ENCODE data around the gene LONP1.

LONP1 gene

GRCh38 chr19:5718037-5718578 lies 1.8 kb downstream of the LONP1 start:
- Histone ChIP-seq H3K23ac (ENCODE audit: low read depth, low read length, poor library complexity) (no peak overlapping the region), H3K4me2 (ENCODE audit: insufficient read depth, low read length, poor library complexity, severe bottlenecking) (no peak overlapping the region), H3K4me1 (ENCODE audit: control insufficient read depth in 2 of 2, insufficient read depth in 1 of 2, low read depth in 1 of 2, low read length in 2 of 2) (peaks cover 5 to 9% of the 10 kb centered on the region in 2 donors), H3K36me3 (replicated peaks in 1 of 2; ENCODE audit: control insufficient read depth in 2 of 2, insufficient read depth in 2 of 2, low read length in 2 of 2) (peaks cover 15 to 38% of the 10 kb centered on the region in 2 donors), H3K27ac (replicated peaks; ENCODE audit: low read length) (no peak overlapping the region), H3K18ac (ENCODE audit: low read length) (no peak overlapping the region), H3K4me3 (ENCODE audit: low read length in 2 of 2) (peak overlapping the region in 1 of 2 donors; percentile 75), H3K4ac (ENCODE audit: low read length) (no peak overlapping the region), H3K9ac (ENCODE audit: low read depth, low read length, poor library complexity) (no peak overlapping the region), H4K91ac (ENCODE audit: low read depth, low read length, poor library complexity) (no peak overlapping the region), H3K27me3 (ENCODE audit: control insufficient read depth in 3 of 3, insufficient read depth in 3 of 3, low read depth in 1 of 3, low read length in 3 of 3) (no peaks in the 10 kb centered on the region), H4K8ac (ENCODE audit: low read depth, low read length) (no peak overlapping the region), H2BK12ac (ENCODE audit: low read length) (no peak overlapping the region), H2BK120ac (ENCODE audit: low read depth, low read length) (no peak overlapping the region), H2AK5ac (ENCODE audit: low read depth, low read length) (no peak overlapping the region), H3K9me3 (replicated peaks in 1 of 2; ENCODE audit: control insufficient read depth in 2 of 2, insufficient read depth in 1 of 2, low read depth in 1 of 2, low read length in 2 of 2) (no peaks in the 10 kb centered on the region), H2AFZ (ENCODE audit: low read length) (no peak overlapping the region), H2BK5ac (ENCODE audit: low read length) (no peak overlapping the region), H3K14ac (ENCODE audit: low read length) (no peak overlapping the region), H3K79me1 (ENCODE audit: low read depth, low read length) (peaks cover 9% of the 10 kb centered on the region), H2BK15ac (ENCODE audit: low read length) (no peak overlapping the region)
- no CpG with 5 or more reads among the region's 14 CpGs for WGBS, 2 donors (ENCODE audit: extremely low coverage in 2 of 2, insufficient read length in 2 of 2, insufficient replicate concordance in 1 of 2)
- DNase-seq (ENCODE audit: low spot score) = no peak

- Histone ChIP-seq H3K79me1 (ENCODE audit: low read depth, low read length) (peaks cover 9% of the 10 kb centered on the region), H2BK120ac (ENCODE audit: low read depth, low read length) (no peak overlapping the region)
- WGBS, 2 donors (ENCODE audit: extremely low coverage in 2 of 2, insufficient read length in 2 of 2, insufficient replicate concordance in 1 of 2) = no CpG with 5 or more reads among the region's 8 CpGs
Observed at GRCh38 chr19:5717215-5717935, 2.6 kb downstream of the LONP1 start.

GRCh38 chr19:5714816-5715215 lies 5.1 kb downstream of the LONP1 start:
- Histone ChIP-seq H2BK120ac (ENCODE audit: low read depth, low read length) (no peak overlapping the region), H3K4me3 (ENCODE audit: low read length in 2 of 2) (no peak overlapping the region), H3K18ac (ENCODE audit: low read length) (no peak overlapping the region), H3K9me3 (replicated peaks in 1 of 2; ENCODE audit: control insufficient read depth in 2 of 2, insufficient read depth in 1 of 2, low read depth in 1 of 2, low read length in 2 of 2) (no peaks in the 10 kb centered on the region), H3K27ac (replicated peaks; ENCODE audit: low read length) (no peak overlapping the region), H3K14ac (ENCODE audit: low read length) (no peak overlapping the region), H3K4me2 (ENCODE audit: insufficient read depth, low read length, poor library complexity, severe bottlenecking) (no peak overlapping the region), H3K23ac (ENCODE audit: low read depth, low read length, poor library complexity) (no peak overlapping the region), H2BK12ac (ENCODE audit: low read length) (no peak overlapping the region), H2AK5ac (ENCODE audit: low read depth, low read length) (no peak overlapping the region), H2BK15ac (ENCODE audit: low read length) (no peak overlapping the region), H3K79me1 (ENCODE audit: low read depth, low read length) (peaks cover 12% of the 10 kb centered on the region), H3K36me3 (replicated peaks in 1 of 2; ENCODE audit: control insufficient read depth in 2 of 2, insufficient read depth in 2 of 2, low read length in 2 of 2) (peaks cover 38 to 69% of the 10 kb centered on the region in 2 donors), H4K91ac (ENCODE audit: low read depth, low read length, poor library complexity) (no peak overlapping the region), H2BK5ac (ENCODE audit: low read length) (no peak overlapping the region), H3K4ac (ENCODE audit: low read length) (no peak overlapping the region), H2AFZ (ENCODE audit: low read length) (no peak overlapping the region), H4K8ac (ENCODE audit: low read depth, low read length) (no peak overlapping the region), H3K27me3 (ENCODE audit: control insufficient read depth in 3 of 3, insufficient read depth in 3 of 3, low read depth in 1 of 3, low read length in 3 of 3) (no peaks in the 10 kb centered on the region), H3K4me1 (ENCODE audit: control insufficient read depth in 2 of 2, insufficient read depth in 1 of 2, low read depth in 1 of 2, low read length in 2 of 2) (peaks cover 5 to 8% of the 10 kb centered on the region in 2 donors), H3K9ac (ENCODE audit: low read depth, low read length, poor library complexity) (no peak overlapping the region)
- no peak for DNase-seq (ENCODE audit: low spot score)
- WGBS, 2 donors (ENCODE audit: extremely low coverage in 2 of 2, insufficient read length in 2 of 2, insufficient replicate concordance in 1 of 2) = no CpG with 5 or more reads among the region's 10 CpGs

More at GRCh38 chr19:5717215-5717935, 2.6 kb downstream of the LONP1 start:
- H3K4ac ChIP-seq (ENCODE audit: low read length) = no peak overlapping the region
- H3K9me3 ChIP-seq (replicated peaks in 1 of 2; ENCODE audit: control insufficient read depth in 2 of 2, insufficient read depth in 1 of 2, low read depth in 1 of 2, low read length in 2 of 2) = no peaks in the 10 kb centered on the region
- H3K36me3 ChIP-seq (replicated peaks in 1 of 2; ENCODE audit: control insufficient read depth in 2 of 2, insufficient read depth in 2 of 2, low read length in 2 of 2) = peaks cover 20 to 45% of the 10 kb centered on the region in 2 donors
- H3K18ac ChIP-seq (ENCODE audit: low read length) = no peak overlapping the region
- H3K23ac ChIP-seq (ENCODE audit: low read depth, low read length, poor library complexity) = no peak overlapping the region
- no peak overlapping the region for H2AFZ ChIP-seq (ENCODE audit: low read length)
- H3K27ac ChIP-seq (replicated peaks; ENCODE audit: low read length) = no peak overlapping the region
- H3K4me1 ChIP-seq (ENCODE audit: control insufficient read depth in 2 of 2, insufficient read depth in 1 of 2, low read depth in 1 of 2, low read length in 2 of 2) = peaks cover 5 to 9% of the 10 kb centered on the region in 2 donors
- H2BK15ac ChIP-seq (ENCODE audit: low read length) = no peak overlapping the region
- no peak overlapping the region for H2AK5ac ChIP-seq (ENCODE audit: low read depth, low read length)
- no peak overlapping the region for H3K9ac ChIP-seq (ENCODE audit: low read depth, low read length, poor library complexity)
- no peak overlapping the region for H2BK12ac ChIP-seq (ENCODE audit: low read length)
- H3K14ac ChIP-seq (ENCODE audit: low read length) = no peak overlapping the region
- DNase-seq (ENCODE audit: low spot score) = no peak
- no peaks in the 10 kb centered on the region for H3K27me3 ChIP-seq (ENCODE audit: control insufficient read depth in 3 of 3, insufficient read depth in 3 of 3, low read depth in 1 of 3, low read length in 3 of 3)
- H4K8ac ChIP-seq (ENCODE audit: low read depth, low read length) = no peak overlapping the region
- peak overlapping the region in 1 of 2 donors; percentile 3 for H3K4me3 ChIP-seq (ENCODE audit: low read length in 2 of 2)
- H3K4me2 ChIP-seq (ENCODE audit: insufficient read depth, low read length, poor library complexity, severe bottlenecking) = no peak overlapping the region
- H2BK5ac ChIP-seq (ENCODE audit: low read length) = no peak overlapping the region
- H4K91ac ChIP-seq (ENCODE audit: low read depth, low read length, poor library complexity) = no peak overlapping the region

DNA sequence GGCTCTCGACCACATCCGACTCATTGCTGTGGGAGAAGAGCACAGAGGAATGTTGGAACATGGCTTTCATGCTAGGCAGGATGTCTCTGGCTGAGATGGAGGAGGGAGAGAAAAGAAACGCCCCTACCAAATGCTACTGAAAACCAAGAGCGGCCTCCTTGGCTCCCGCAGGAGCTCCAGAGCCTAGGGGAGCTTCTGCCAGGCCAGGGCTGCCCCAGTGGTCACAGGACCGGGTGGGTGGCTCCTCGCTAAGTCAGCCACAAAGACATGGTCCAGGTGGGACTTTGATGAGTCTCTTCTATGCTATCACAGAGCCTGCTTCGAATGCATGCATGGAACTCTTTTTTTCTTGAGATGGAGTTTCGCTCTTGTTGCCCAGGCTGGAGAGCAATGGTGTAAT lies 6.7 kb downstream of the LONP1 start:
- no peak overlapping the region for H3K23ac ChIP-seq (ENCODE audit: low read depth, low read length, poor library complexity)
- no peak overlapping the region for H3K9ac ChIP-seq (ENCODE audit: low read depth, low read length, poor library complexity)
- H4K8ac ChIP-seq (ENCODE audit: low read depth, low read length) = no peak overlapping the region
- H3K4me2 ChIP-seq (ENCODE audit: insufficient read depth, low read length, poor library complexity, severe bottlenecking) = no peak overlapping the region
- H3K36me3 ChIP-seq (replicated peaks in 1 of 2; ENCODE audit: control insufficient read depth in 2 of 2, insufficient read depth in 2 of 2, low read length in 2 of 2) = peaks cover 42 to 81% of the 10 kb centered on the region in 2 donors
- H3K27ac ChIP-seq (replicated peaks; ENCODE audit: low read length) = no peak overlapping the region
- H3K79me1 ChIP-seq (ENCODE audit: low read depth, low read length) = peaks cover 8% of the 10 kb centered on the region
- H3K4ac ChIP-seq (ENCODE audit: low read length) = no peak overlapping the region
- no peak overlapping the region for H2AFZ ChIP-seq (ENCODE audit: low read length)
- no peak overlapping the region for H2BK15ac ChIP-seq (ENCODE audit: low read length)
- H4K91ac ChIP-seq (ENCODE audit: low read depth, low read length, poor library complexity) = no peak overlapping the region
- H3K4me1 ChIP-seq (ENCODE audit: control insufficient read depth in 2 of 2, insufficient read depth in 1 of 2, low read depth in 1 of 2, low read length in 2 of 2) = no peaks in the 10 kb centered on the region
- DNase-seq (ENCODE audit: low spot score) = no peak
- no peak overlapping the region for H3K4me3 ChIP-seq (ENCODE audit: low read length in 2 of 2)
- no peak overlapping the region for H3K14ac ChIP-seq (ENCODE audit: low read length)
- H3K18ac ChIP-seq (ENCODE audit: low read length) = no peak overlapping the region
- no peak overlapping the region for H2BK12ac ChIP-seq (ENCODE audit: low read length)
- no peak overlapping the region for H2AK5ac ChIP-seq (ENCODE audit: low read depth, low read length)
- no peak overlapping the region for H2BK5ac ChIP-seq (ENCODE audit: low read length)
- H3K9me3 ChIP-seq (replicated peaks in 1 of 2; ENCODE audit: control insufficient read depth in 2 of 2, insufficient read depth in 1 of 2, low read depth in 1 of 2, low read length in 2 of 2) = no peaks in the 10 kb centered on the region
- no peaks in the 10 kb centered on the region for H3K27me3 ChIP-seq (ENCODE audit: control insufficient read depth in 3 of 3, insufficient read depth in 3 of 3, low read depth in 1 of 3, low read length in 3 of 3)
- H2BK120ac ChIP-seq (ENCODE audit: low read depth, low read length) = no peak overlapping the region
- WGBS, 2 donors (ENCODE audit: extremely low coverage in 2 of 2, insufficient read length in 2 of 2, insufficient replicate concordance in 1 of 2) = no CpG with 5 or more reads among the region's 9 CpGs

All from neuronal stem cell (in vitro differentiated cells).